GM12874 (cell line): ENCODE results near the gene RAPGEF2.

ENCODE experiments used
- CTCF ChIP-seq: IDR thresholded peaks from 2 replicates; pipeline ENCODE4 v1.5.1; 2011; ENCODE audit warnings: low read depth, mild to moderate bottlenecking, control low read depth, low read length, moderate library complexity; ENCODE audit not compliant: insufficient read depth

The RAPGEF2 gene

DNA sequence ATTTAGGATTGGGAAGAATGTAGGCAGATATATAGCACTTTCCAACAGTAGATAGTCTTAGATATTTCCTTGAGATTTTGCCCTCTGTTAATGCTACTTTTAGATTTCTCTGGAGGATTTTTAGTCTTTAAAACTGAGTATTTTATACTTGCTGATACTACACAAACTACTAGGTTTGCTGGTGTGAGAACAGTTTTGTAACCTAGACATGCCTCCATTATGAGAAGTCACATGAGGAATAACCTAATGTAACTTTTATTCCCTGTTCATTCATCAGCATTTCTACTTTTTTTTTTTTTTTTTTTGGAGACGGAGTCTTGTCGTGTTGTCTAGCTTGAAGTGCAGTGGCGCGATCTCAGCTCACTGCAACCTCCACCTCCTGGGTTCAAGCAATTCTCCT lies 137.2 kb downstream of the RAPGEF2 start:
- TF ChIP-seq CTCF: no peak

DNA sequence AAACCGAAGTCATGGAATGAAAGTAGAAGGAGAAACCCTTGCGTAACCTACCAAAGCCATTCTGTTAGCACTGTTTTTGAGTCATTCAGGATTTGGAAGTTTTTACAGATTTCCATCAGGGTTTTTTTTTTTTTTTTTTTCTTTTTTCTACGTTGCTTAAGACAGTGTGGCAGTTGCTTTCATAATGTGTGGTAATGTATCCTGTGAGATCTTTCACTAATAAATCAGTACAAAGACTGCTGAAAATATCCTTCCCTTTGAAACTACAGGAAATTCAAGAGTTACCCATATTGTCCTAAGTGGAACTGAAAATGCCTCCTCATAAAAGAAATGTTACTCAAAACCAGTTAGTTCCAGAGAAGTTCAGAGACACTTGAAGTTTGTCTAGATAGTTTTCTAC lies 137.8 kb downstream of the RAPGEF2 start:
- TF ChIP-seq CTCF: no peak

DNA sequence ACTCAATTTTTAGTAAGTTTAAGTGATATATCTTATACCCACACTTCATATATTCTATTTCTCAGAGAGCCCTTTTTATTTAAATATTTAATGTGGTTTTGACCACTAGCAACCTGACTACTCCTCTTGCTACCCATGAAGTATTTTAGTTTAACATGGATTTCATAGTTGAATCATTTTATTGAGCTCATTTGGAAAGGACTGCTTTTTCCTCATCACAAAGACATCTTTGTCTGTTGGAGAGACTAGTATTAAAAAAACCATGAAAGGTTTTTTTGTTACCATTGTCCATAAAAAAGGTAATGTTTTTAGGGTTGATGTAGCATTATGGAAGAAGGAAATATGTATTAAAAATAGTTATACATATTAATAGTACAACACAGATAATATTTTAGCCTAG lies 139.5 kb downstream of the RAPGEF2 start:
- no peak for TF ChIP-seq CTCF

DNA sequence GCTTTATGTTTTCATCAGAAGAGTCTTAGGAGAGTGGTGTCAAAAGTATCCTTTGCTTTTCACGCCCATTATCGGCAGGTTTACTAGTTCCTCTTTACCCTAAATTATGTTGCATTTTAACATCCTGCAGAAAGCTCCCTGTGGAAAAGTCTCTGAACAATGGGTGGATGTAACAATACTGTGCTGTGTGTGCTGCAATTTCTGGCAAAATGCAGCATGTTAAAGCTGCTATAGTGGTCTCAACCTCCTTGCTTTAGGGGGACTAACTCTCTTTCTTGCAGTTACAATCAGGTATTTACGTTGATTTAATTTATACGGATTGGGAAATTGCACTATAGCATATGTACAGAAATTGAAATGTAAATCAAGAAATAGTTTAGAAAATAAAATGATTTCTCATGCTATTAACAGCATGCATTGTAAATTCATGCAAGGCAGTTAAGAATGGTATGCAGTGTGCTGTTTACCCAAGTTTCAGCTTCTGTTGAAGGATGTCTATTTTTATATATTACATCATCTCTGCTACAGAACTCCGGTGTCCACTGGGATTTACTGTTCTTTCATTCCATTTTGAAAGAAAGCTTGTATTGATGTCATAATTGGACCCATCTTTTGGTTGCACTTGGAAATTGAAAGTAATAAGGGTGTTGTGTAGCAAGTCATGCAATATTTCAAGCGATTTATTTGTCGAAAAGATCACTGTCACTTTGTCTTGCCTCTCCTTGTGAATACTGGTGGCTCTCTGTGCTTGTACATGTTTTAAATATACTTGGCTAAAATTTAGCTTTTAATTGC lies 145.7 kb downstream of the RAPGEF2 start:
- no peak for TF ChIP-seq CTCF

DNA sequence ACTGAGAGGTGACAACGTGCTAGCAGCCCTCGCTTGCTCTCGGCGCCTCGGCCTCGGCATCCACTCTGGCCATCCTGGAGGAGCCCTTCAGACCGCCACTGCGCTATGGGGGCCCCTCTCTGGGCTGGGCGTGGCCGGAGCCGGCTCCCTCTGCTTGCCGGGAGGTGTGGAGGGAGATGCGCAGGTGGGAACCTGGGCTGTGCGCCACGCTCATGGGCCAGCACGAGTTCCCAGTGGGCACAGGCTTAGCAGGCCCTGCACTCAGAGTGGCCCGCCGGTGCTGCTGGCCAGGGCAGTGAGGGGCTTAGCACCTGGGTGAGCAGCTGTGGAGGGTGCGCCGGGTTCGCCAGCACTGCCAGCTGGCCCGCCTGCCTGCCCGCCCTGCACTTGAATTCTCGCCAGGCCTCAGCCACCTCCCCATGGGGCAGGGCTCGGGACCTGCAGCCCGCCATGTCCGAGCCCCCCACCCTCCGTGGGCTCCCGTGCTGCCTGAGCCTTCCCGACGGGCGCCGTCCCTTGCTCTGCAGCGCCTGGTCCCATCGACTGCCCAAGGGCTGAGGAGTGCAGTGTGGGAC lies 148.0 kb downstream of the RAPGEF2 start:
- TF ChIP-seq CTCF: no peak

DNA sequence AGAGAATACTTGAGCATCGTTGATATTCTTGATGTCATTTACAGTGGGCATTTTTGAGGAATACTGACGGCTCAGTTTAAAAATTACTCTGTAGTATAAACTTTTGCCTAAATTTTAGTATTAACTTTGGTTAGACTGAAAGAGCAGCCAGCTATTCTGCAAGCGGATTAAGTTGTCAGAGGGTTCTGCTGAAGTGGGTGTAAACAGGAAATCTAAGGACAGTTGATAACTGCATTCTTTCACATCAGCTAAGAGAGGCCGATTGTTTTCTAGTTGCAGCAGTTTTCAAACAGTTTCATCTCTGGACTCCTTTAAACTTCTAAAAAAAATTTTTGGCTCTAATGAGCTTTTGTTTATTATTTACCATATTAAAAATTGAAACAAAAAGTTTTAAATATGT lies 149.6 kb downstream of the RAPGEF2 start:
- no peak for TF ChIP-seq CTCF

GRCh38 chr4:159256037-159256436 lies 153.2 kb downstream of the RAPGEF2 start:
- no peak for TF ChIP-seq CTCF
